Stimulated activated CD8-positive, alpha-beta memory T cell treated with anti-CD3 and anti-CD28 coated beads, Interleukin-12 subunit alpha, Interleukin-12 subunit beta, amount 100 ng/mL, for 4 hours (primary cell): ENCODE data around the gene MIA2.
"Not testable (repeated sequence)": the region's sequence is repeated elsewhere in the genome, so short reads cannot be mapped to it uniquely, and the experiment has no call there.

Source experiments
- DNase-seq: peaks from one replicate; pipeline ENCODE4 v3.0.0-alpha.2; 2020; ENCODE audit warnings: low read depth

Gene MIA2

GRCh38 chr14:39233680-39234326 lies at the start of gene MIA2:
MIA2 (plus strand) TSS chr14:39233915; CDS start chr14:39234115, 200 bp downstream.
- no peak for DNase-seq

- no peak for DNase-seq
These were observed 49.0 kb upstream of the MIA2 start for GRCh38 chr14:39184628-39185255.

DNA sequence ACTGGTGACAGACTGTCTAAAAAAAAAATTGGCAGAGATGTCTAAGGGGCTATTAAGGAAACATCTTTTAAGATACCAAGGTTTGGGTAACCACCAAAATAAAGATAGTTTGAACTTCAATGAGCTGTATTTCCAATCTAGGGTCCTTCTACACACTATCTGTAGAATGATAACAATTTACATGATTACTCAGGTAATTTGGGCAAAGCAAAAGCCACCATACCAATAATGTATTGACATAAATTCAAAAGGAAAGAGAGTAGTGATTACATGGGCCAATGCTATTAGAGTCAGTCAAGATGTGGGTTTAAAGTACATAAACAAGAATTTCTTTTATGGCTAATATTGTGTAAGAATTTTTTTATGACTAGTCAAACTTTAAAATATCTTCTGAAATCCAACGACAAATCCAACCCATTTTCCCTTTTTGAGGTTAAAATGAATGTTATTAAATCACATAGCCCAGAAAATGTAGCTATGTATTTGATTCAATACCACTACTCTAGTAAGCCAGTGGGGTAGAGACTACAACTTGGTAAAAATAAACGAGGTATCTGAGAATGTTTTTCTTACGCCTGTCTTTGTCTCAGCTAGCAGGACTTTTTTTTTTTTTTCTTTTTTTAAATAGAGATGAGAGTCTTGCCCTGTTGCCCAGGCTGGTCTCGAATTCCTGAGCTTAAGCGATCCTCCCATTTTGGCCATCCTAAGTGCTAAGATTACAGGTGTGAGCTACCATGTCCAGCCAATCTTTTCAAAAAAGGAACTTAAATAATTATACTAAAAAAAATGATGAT lies 48.3 kb upstream of the MIA2 start:
- no peak for DNase-seq

DNA sequence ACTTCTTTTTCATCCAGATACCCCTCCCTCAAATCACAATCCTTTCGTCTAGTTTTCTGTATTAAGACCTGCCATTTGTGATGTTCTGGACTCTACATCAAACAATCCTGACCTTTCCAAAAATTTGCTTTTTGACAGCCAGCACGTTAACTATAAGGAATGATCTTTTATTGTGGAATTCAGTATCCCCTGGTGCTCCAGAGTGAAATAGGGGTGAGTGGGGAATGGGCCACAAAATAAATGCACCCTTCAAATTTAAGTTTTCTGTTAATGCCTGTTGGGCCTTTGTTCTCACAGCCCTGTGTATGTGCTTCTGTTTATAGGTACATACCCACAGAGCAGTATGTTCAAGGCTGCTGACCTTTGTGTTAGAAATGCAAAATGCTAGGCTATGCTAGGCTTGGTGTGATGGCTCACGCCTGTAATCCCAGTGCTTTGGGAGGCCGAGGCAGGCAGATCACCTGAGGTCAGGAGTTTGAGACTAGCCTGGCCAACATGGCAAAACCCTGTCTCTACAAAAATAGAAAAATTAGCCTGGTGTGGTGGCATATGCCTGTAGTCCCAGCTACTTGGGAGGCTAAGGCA lies 46.7 kb upstream of the MIA2 start:
- no peak for DNase-seq

GRCh38 chr14:39203659-39204606 lies 29.8 kb upstream of the MIA2 start:
- no peak for DNase-seq

DNA sequence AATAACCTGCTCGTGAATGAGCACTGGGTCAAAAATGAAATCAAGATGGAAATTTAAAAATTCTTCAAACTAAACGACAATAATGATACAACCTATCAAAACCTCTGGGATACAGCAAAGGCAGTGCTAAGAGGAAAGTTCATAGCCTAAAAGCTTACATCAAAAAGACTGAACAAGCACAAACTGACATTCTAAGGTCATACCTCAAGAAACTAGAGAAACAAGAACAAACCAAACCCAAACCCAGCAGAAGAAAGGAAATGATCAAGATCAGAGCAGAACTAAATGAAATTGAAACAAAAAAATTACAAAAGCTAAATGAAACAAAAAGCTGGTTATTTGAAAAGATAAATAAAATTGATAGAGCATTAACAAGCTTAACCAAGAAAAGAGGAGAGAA lies 26.3 kb upstream of the MIA2 start:
- not testable (repeated sequence) for DNase-seq

DNA sequence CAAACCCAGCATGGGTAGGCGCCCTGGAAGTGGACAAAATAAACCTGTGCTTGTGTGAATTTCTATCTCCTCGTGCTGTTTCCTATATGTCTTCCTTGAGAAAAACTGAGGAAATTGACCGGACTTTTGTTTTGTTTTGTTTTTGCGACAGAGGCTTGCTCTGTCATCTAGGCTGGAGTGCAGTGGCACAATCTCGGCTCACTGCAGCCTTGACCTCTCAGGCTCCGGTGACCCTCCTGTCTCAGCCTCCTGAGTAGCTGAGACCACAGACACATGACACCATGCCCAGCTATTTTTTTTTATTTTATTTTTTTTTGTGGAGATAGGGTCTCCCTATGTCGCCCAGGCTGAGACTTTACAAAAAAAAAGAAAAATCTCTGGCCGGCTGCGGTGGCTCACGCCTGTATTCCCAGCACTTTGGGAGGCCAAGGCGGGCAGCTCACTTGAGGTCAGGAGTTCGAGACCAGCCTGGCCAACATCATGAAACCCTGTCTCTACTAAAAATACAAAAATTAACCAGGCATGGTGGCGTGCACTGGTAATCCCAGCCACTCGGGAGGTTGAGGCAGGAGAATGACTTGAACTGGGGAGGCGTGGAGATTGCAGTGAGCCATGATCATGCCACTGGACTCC lies 22.5 kb upstream of the MIA2 start:
- no peak for DNase-seq

DNA sequence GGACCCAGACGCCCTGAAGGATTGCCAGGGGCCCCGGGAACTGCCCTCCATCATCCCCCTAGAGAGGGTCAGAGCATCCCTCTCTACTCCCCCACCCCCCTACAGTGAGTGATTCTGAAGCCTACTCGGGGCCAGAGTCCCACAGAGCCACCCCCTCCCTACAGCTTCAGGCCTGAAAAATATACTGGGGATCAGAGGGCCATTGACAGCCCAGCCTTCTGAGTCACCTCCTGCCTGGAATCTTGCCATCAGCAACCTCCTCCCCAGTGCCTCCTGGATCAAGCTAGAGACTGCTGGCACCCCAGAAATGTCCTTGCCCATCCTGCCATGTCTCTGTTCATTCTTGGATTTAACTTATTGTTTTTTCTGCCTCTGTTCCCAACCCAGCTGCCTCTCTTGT lies 21.7 kb upstream of the MIA2 start:
- no peak for DNase-seq

DNA sequence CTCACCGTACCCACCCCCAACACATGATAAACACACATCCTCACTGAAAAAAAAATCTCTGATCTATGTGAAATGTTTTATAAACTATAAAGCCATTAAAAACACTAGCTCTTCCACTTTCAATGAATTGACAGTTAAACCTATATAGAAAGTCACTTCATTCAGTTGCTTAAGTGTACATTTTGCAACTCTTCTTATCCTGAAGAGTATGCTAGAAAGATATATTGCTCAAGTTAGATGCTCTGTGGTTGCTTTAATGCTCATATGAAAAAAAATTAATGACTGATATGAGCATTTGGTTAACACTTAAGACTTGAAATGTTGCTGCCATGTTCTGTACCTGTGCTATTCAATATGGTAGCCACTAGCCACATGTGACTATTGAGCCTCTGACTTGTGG lies 21.0 kb upstream of the MIA2 start:
- no peak for DNase-seq

GRCh38 chr14:39217214-39217879 lies 16.4 kb upstream of the MIA2 start:
- no peak for DNase-seq

GRCh38 chr14:39218171-39218769 lies 15.4 kb upstream of the MIA2 start:
- no peak for DNase-seq

DNA sequence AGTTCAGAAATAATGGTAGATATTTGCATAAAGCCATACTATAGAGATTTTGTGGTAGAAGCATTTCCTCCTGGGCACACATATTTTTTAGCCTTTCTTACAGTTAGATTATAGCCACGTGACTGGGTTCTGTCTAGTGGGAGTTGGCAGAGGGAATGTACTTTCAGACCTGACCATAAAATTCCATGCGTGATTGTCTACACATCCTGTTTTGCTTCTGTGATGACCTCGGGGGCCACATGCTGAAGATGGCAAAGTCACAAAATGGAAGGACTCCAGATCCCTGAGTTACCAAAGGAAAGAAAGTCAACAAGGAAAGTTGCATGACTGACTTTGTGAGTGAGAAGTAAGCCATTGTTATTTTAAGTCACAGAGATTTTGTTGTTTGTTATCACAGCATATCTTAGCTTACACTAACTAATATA lies 14.6 kb upstream of the MIA2 start:
- no peak for DNase-seq

DNA sequence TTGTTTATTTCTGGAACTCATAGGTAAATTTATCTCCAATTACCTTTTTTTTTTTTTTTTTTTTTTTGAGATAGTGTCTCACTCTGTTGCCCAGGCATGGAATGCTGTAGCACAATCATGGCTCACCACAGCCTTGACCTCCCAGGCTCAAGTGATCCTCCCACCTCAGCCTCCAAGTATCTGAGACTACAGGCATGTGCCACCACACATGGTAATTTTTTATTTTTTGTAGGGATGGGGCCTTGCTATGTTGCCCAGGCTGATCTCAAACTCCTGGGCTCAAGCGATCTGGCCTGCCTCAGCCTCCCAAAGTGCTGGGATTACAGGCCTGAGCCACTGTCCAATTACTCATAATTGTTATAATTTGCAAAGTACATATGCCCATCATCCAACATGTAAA lies 13.2 kb upstream of the MIA2 start:
- DNase-seq = not testable (repeated sequence)

DNA sequence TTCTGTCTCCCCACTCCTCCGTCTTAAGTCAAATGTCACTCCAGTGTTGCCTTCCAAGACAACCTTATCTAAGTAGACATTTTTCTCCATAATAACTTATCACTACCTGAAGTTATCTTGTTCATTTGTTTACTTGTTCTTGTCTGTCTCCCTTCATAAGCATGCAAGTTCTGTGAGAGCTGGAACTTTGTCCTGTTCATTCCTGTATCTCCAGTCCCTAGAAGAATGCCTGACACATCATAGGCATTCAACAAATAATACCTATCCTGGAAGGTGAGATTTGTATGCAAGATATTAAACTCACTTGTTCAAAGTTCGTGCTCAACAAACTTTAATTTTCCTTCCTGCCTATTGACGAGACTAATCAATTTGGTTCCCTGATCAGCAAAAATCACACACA lies 5.7 kb upstream of the MIA2 start:
- DNase-seq = no peak

GRCh38 chr14:39228509-39229221 lies 5.0 kb upstream of the MIA2 start:
- no peak for DNase-seq

DNA sequence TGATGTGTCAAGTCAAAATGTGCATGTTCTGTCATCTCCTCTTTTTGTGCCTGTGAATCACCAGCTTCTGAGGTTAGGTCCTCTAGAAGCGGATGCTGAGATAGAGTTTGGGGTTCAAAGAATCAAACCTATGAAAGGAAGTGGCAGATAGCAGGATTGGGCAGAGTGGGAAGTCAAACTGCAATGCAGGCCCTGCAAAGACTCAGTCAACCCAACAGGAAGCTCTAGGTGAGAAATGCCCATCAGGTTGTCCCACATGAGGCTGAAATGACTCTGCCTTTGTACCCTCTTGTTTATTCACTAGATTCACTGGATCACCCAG lies 4.5 kb upstream of the MIA2 start:
- no peak for DNase-seq

DNA sequence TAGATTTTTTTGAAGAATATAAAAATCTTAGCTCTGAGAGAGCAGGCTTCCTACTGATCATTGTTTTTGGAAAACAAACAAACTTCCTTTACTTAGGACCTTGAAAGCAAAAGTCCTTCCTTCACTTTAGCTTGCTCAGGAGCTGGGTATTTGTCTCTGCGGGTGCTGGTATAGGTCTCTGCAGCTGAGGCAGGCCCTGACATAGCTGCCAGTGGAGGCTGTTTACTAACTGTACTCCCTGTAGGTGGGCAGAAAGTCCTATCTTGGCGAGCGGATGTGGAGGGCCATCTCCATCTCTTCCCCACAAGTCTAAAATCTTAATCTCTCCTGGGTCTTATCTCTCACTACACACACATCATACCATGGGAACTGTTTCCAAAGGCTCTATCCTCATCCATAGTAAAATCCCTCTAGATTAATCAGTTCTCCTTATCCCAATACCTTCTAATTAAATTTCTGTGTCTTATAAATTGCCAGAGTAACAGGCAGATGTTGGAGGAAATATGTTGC lies 4.1 kb upstream of the MIA2 start:
- no peak for DNase-seq

DNA sequence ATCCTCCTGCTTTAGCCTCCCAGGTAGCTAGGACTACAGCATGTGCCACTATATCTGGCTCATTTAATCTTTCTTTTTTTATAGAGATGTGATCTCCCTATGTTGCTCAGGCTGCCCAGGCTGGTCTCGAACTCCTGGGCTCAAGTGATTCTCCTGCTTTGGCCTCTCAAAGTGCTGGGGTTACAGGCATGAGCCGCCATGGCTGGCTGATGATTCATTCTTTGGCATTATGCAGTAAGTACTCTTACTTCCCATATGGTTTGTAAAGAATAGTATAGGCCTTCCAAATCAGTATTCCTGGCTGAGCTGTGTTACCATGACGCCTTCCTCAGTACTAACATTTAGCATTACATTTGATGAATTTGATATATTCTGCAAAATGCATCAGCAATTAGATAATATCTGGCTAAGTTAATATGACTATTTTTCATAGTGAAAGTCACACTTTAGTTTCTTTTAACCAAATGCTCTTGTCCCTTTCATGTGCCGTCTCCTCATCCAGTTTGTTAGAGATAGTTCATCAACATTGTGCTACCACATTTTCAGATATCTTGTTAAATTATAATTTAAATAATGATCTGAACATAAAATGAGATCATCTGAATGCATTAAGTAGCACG lies 3.2 kb upstream of the MIA2 start:
- DNase-seq = no peak
